GM12891 (cell line): ENCODE data around the gene RNF152.

Source experiments
- POLR2A ChIP-seq: IDR thresholded peaks from 2 replicates; pipeline ENCODE4 v1.6.1; 2011; ENCODE audit warnings: low read depth, low read length, control low read depth
- POLR2AphosphoS5 ChIP-seq: IDR thresholded peaks from 2 replicates; pipeline ENCODE4 v1.6.1; 2011; ENCODE audit warnings: low read depth, low read length, control low read depth
- SPI1 ChIP-seq: IDR thresholded peaks from 2 replicates; pipeline ENCODE4 v1.6.1; 2011; ENCODE audit warnings: low read depth, low read length, control low read depth
- TAF1 ChIP-seq: IDR thresholded peaks from 2 replicates; pipeline ENCODE4 v1.6.1; 2011; ENCODE audit warnings: low read depth, low read length, control low read depth

DNA sequence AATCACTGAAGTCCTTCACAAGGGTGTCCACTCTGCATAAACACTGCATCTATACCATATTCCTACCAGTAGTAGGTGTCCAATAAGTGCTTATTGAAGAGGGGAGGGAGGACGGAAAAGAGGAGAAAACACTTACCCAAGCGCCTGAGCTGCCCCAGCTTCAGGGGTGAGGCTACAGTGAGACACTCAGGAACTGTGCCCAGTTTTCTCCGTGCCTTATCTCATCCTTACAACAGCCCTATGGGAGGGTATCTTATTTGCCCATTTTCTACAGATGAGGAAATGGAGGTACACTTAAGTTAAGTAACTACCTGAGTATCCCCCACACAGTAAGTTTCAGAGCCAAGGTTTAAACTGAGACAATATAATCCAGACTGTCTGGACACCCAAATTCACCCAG lies 41.5 kb downstream of the RNF152 start:
- TF ChIP-seq SPI1 (no peak), POLR2A (no peak), POLR2AphosphoS5 (no peak), TAF1 (no peak)
